Hepatocyte (in vitro differentiated cells): ENCODE measurements around the gene SLC66A3.

Experiments used
- CTCF ChIP-seq: fragments of 200-600 bp; sonication (generic); IDR thresholded peaks from 2 replicates; pipeline ENCODE4 v1.5.1; 2016; ENCODE audit warnings: antibody characterized with exemption, mild to moderate bottlenecking; ENCODE audit not compliant: poor library complexity
- EZH2 ChIP-seq: fragments of 200-600 bp; sonication (generic); IDR thresholded peaks from 2 replicates; pipeline ENCODE4 v1.6.1; 2016; ENCODE audit warnings: antibody characterized with exemption, mild to moderate bottlenecking, borderline replicate concordance

DNA sequence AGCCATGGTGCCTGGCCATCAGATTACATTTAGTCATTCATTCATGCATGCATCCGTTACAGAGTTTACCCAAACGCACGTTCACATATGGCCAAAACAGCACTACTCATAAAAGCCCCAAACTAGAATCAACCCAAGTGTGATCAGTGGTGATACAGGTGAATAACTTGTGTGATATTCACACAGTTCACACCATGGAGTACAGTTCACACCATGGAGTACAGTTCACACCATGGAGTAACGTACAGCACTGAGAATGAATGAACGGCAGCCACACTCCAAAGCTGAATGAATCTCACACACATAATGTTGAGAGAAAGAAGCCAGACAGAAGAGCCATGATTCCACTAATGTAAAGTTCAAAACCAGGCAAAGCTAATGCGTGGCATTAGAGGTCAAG lies 12.3 kb upstream of the SLC66A3 start:
- TF ChIP-seq CTCF (no peak), EZH2 (no peak)
